Measurements from ENCODE around the gene SLC9A5. TPM values are rescaled to one million over a fixed set of nuclear protein-coding genes. Genes with fewer than 3 reads are reported as not detected.

SLC9A5 gene
- total and polyA plus RNA-seq, 2 experiments from 2014 or later, result 4.5 to 5.4 TPM

- H3K27ac ChIP-seq (ENCODE audit: low read depth), result no peak overlapping the region
- Mint-ChIP-seq H3K27me3 (ENCODE audit: insufficient read depth, low read depth, poor library complexity) (peaks cover 3% of the 10 kb centered on the region), H3K27ac (no peak overlapping the region), H3K36me3 (ENCODE audit: low read depth) (peaks cover 5% of the 10 kb centered on the region; the same call in 2 of the 3 replicates), H3K4me3 (no peak overlapping the region), H3K9me3 (no peaks in the 10 kb centered on the region), H3K4me1 (no peaks in the 10 kb centered on the region; the same call in 1 of the 3 replicates)
- H3K4me1 ChIP-seq (ENCODE audit: insufficient read depth), result no peaks in the 10 kb centered on the region
- ATAC-seq (no peak), DNase-seq (ENCODE audit: low spot score) (no peak)
- H2AFZ ChIP-seq, result no peak overlapping the region
- H3K36me3 ChIP-seq (ENCODE audit: insufficient read depth), result no peaks in the 10 kb centered on the region
- H3F3A ChIP-seq (replicated peaks; ENCODE audit: low read depth), result no peaks in the 10 kb centered on the region
- no peak overlapping the region for H3K4me2 ChIP-seq
- H3K27me3 ChIP-seq (ENCODE audit: insufficient read depth), result no peaks in the 10 kb centered on the region
- TF ChIP-seq EZH2phosphoT487 (IDR thresholded peaks at IDR 0.05; ENCODE audit: unreplicated experiment), result no peak
- TF ChIP-seq ZNF331 (CRISPR knock-in tag; IDR thresholded peaks at IDR 0.05; ENCODE audit: low read depth), result no peak
- TF ChIP-seq, protein P1, sequence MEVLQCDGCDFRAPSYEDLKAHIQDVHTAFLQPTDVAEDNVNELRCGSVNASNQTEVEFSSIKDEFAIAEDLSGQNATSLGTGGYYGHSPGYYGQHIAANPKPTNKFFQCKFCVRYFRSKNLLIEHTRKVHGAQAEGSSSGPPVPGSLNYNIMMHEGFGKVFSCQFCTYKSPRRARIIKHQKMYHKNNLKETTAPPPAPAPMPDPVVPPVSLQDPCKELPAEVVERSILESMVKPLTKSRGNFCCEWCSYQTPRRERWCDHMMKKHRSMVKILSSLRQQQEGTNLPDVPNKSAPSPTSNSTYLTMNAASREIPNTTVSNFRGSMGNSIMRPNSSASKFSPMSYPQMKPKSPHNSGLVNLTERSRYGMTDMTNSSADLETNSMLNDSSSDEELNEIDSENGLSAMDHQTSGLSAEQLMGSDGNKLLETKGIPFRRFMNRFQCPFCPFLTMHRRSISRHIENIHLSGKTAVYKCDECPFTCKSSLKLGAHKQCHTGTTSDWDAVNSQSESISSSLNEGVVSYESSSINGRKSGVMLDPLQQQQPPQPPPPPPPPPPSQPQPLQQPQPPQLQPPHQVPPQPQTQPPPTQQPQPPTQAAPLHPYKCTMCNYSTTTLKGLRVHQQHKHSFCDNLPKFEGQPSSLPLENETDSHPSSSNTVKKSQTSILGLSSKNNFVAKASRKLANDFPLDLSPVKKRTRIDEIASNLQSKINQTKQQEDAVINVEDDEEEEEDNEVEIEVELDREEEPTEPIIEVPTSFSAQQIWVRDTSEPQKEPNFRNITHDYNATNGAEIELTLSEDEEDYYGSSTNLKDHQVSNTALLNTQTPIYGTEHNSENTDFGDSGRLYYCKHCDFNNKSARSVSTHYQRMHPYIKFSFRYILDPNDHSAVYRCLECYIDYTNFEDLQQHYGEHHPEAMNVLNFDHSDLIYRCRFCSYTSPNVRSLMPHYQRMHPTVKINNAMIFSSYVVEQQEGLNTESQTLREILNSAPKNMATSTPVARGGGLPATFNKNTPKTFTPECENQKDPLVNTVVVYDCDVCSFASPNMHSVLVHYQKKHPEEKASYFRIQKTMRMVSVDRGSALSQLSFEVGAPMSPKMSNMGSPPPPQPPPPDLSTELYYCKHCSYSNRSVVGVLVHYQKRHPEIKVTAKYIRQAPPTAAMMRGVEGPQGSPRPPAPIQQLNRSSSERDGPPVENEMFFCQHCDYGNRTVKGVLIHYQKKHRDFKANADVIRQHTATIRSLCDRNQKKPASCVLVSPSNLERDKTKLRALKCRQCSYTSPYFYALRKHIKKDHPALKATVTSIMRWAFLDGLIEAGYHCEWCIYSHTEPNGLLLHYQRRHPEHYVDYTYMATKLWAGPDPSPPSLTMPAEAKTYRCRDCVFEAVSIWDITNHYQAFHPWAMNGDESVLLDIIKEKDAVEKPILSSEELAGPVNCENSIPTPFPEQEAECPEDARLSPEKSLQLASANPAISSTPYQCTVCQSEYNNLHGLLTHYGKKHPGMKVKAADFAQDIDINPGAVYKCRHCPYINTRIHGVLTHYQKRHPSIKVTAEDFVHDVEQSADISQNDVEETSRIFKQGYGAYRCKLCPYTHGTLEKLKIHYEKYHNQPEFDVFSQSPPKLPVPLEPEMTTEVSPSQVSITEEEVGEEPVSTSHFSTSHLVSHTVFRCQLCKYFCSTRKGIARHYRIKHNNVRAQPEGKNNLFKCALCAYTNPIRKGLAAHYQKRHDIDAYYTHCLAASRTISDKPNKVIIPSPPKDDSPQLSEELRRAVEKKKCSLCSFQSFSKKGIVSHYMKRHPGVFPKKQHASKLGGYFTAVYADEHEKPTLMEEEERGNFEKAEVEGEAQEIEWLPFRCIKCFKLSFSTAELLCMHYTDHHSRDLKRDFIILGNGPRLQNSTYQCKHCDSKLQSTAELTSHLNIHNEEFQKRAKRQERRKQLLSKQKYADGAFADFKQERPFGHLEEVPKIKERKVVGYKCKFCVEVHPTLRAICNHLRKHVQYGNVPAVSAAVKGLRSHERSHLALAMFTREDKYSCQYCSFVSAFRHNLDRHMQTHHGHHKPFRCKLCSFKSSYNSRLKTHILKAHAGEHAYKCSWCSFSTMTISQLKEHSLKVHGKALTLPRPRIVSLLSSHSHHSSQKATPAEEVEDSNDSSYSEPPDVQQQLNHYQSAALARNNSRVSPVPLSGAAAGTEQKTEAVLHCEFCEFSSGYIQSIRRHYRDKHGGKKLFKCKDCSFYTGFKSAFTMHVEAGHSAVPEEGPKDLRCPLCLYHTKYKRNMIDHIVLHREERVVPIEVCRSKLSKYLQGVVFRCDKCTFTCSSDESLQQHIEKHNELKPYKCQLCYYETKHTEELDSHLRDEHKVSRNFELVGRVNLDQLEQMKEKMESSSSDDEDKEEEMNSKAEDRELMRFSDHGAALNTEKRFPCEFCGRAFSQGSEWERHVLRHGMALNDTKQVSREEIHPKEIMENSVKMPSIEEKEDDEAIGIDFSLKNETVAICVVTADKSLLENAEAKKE (CRISPR knock-in tag; IDR thresholded peaks at IDR 0.05), result no peak
- no peak for TF ChIP-seq ZNF114 (CRISPR knock-in tag; IDR thresholded peaks at IDR 0.05)
- TF ChIP-seq JUNB (IDR thresholded peaks at IDR 0.05; ENCODE audit: unreplicated experiment), result no peak
- TF ChIP-seq, protein P2, sequence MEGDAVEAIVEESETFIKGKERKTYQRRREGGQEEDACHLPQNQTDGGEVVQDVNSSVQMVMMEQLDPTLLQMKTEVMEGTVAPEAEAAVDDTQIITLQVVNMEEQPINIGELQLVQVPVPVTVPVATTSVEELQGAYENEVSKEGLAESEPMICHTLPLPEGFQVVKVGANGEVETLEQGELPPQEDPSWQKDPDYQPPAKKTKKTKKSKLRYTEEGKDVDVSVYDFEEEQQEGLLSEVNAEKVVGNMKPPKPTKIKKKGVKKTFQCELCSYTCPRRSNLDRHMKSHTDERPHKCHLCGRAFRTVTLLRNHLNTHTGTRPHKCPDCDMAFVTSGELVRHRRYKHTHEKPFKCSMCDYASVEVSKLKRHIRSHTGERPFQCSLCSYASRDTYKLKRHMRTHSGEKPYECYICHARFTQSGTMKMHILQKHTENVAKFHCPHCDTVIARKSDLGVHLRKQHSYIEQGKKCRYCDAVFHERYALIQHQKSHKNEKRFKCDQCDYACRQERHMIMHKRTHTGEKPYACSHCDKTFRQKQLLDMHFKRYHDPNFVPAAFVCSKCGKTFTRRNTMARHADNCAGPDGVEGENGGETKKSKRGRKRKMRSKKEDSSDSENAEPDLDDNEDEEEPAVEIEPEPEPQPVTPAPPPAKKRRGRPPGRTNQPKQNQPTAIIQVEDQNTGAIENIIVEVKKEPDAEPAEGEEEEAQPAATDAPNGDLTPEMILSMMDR (conservative IDR thresholded peaks at IDR 0.05; ENCODE audit: low read depth in 2 of 2), result no peak
- no peak for TF ChIP-seq NANOG (IDR thresholded peaks at IDR 0.05; ENCODE audit: borderline replicate concordance)
- TF ChIP-seq POLR2AphosphoS5 (IDR thresholded peaks at IDR 0.05; ENCODE audit: low read depth), result no peak
- TF ChIP-seq, protein P3, sequence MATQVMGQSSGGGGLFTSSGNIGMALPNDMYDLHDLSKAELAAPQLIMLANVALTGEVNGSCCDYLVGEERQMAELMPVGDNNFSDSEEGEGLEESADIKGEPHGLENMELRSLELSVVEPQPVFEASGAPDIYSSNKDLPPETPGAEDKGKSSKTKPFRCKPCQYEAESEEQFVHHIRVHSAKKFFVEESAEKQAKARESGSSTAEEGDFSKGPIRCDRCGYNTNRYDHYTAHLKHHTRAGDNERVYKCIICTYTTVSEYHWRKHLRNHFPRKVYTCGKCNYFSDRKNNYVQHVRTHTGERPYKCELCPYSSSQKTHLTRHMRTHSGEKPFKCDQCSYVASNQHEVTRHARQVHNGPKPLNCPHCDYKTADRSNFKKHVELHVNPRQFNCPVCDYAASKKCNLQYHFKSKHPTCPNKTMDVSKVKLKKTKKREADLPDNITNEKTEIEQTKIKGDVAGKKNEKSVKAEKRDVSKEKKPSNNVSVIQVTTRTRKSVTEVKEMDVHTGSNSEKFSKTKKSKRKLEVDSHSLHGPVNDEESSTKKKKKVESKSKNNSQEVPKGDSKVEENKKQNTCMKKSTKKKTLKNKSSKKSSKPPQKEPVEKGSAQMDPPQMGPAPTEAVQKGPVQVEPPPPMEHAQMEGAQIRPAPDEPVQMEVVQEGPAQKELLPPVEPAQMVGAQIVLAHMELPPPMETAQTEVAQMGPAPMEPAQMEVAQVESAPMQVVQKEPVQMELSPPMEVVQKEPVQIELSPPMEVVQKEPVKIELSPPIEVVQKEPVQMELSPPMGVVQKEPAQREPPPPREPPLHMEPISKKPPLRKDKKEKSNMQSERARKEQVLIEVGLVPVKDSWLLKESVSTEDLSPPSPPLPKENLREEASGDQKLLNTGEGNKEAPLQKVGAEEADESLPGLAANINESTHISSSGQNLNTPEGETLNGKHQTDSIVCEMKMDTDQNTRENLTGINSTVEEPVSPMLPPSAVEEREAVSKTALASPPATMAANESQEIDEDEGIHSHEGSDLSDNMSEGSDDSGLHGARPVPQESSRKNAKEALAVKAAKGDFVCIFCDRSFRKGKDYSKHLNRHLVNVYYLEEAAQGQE (IDR thresholded peaks at IDR 0.05; ENCODE audit: unreplicated experiment), result no peak
- TF ChIP-seq ETS1 (IDR thresholded peaks at IDR 0.05), result no peak
- no peak for TF ChIP-seq STAT1 (IDR thresholded peaks at IDR 0.05; ENCODE audit: unreplicated experiment)
- no peak for TF ChIP-seq CREB1 (CRISPR knock-in tag; IDR thresholded peaks at IDR 0.05; ENCODE audit: low read depth)
- no peak for TF ChIP-seq EZH2 (IDR thresholded peaks at IDR 0.05; ENCODE audit: low read depth, unreplicated experiment)
- H3K79me2 ChIP-seq (replicated peaks; ENCODE audit: insufficient read depth), result no peaks in the 10 kb centered on the region
- no peaks in the 10 kb centered on the region for H3K9me2 ChIP-seq (ENCODE audit: insufficient read depth)
- H4K20me1 ChIP-seq (replicated peaks; ENCODE audit: insufficient read depth), result no peaks in the 10 kb centered on the region
- no peak overlapping the region for H3K4me3 ChIP-seq
Observed at GRCh38 chr16:67286441-67287235, 37.9 kb downstream of the SLC9A5 start.
